DMS 273 (cell line): ENCODE measurements around the gene APBA2.
"Not testable (repeated sequence)": the region's sequence is repeated elsewhere in the genome, so short reads cannot be mapped to it uniquely, and the experiment has no call there.

Source experiments
- DNase-seq: peaks from one replicate; lab custom pipeline; 2025; ENCODE audit not compliant: unreplicated experiment; lab: John Stamatoyannopoulos, UW

The APBA2 gene

GRCh38 chr15:29149738-29150075, 263.9 kb downstream of the APBA2 start:
- no peak for DNase-seq

- DNase-seq = no peak
Measured at GRCh38 chr15:29150515-29151483, 265.0 kb downstream of the APBA2 start.

- no peak for DNase-seq
Measured at GRCh38 chr15:29151484-29151857, 265.7 kb downstream of the APBA2 start.

GRCh38 chr15:29156521-29156920, 270.7 kb downstream of the APBA2 start:
- DNase-seq = no peak

- DNase-seq = no peak
Measured at GRCh38 chr15:29159771-29160455, 274.1 kb downstream of the APBA2 start.

- no peak for DNase-seq
Measured at GRCh38 chr15:29162411-29162810, 276.6 kb downstream of the APBA2 start.

GRCh38 chr15:29167122-29167521, 281.3 kb downstream of the APBA2 start:
- not testable (repeated sequence) for DNase-seq
